ENCODE results near the gene TRMO. TPM values are rescaled to one million over a fixed set of nuclear protein-coding genes. Genes with fewer than 3 reads are reported as not detected.
"Not testable (repeated sequence)": the region's sequence is repeated elsewhere in the genome, so short reads cannot be mapped to it uniquely, and the experiment has no call there.

Gene TRMO, protein sequence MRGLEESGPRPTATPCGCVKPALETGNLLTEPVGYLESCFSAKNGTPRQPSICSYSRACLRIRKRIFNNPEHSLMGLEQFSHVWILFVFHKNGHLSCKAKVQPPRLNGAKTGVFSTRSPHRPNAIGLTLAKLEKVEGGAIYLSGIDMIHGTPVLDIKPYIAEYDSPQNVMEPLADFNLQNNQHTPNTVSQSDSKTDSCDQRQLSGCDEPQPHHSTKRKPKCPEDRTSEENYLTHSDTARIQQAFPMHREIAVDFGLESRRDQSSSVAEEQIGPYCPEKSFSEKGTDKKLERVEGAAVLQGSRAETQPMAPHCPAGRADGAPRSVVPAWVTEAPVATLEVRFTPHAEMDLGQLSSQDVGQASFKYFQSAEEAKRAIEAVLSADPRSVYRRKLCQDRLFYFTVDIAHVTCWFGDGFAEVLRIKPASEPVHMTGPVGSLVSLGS
- total RNA-seq = 6.0 TPM
- long read RNA-seq, transcript TRMO-203 (5 exons, 1,647 nt) = major isoform, 5 of 8 reads
- long read RNA-seq, partial matches to known transcripts = 0 of 8 reads
- long read RNA-seq, other reads (novel, unspliced or antisense) = 3 of 8 reads

DNA sequence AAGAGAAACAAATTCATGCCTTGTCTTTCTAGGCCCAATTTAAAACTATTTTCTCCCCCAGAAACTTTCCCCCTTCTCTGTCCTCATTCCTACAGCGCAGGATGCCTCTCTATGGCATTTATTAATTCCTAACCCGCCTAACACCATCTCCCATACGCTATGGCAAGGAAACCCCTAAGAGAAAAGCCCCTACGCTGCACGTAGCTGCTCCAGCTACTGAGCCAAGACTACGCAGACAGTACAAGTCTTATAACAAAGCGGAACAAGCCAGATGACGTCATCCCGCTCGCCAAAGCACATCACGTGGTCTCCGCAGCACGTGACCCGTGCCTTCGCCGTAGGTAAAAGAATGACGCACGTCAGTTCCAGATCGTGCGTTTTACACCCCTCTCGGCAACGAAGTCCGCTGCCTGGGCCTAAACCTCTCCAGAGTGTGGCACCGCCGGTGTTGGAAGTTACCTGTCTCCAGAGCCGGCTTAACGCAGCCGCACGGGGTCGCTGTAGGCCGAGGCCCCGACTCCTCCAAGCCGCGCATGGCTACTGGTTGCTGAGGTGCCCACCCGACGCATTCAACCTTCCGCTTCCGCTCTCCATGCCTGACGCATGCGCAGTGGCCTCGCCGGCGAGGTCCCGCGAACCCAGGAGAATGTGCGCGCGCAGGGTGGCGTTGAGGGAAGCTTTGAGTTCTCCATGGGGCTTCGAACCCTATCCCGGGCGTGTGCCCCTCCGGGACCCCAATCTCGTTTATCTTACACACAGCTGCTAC is at the start of gene TRMO:
TRMO (minus strand) TSS at position 542 of the 766 bp plus-strand sequence; CDS start at position 535, 7 bp downstream.
- ATAC-seq (peak; percentile 97), DNase-seq (peak; percentile 99)
- intact Hi-C loops (cut with micrococcal nuclease) = loop anchor here (5.0 to 10.0 kb wide), 2 partner anchors 113 to 340 kb away; no protein-coding TSS in a partner anchor

DNA sequence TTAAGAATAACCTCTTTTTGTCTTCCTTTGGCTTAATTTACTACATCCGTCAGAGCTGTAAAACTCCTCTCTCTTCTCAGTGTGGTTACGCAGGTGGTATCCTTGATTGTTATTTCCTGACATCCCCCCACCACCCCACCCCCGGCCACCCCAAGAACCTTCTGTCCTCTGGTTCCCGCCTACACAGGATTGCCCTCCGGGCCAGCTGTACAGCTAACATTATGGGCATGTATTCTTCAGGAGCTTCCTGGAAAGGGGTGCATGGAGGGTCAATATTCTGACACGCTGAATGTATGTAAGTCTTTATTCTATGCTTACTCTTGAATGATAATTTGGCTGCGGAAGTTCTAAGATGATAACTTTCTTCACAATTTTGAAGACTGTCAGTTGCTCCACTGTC is 47.9 kb upstream of the TRMO start:
- intact Hi-C loops (cut with micrococcal nuclease) = no loop called here
- DNase-seq = no peak
- ATAC-seq = no peak

DNA sequence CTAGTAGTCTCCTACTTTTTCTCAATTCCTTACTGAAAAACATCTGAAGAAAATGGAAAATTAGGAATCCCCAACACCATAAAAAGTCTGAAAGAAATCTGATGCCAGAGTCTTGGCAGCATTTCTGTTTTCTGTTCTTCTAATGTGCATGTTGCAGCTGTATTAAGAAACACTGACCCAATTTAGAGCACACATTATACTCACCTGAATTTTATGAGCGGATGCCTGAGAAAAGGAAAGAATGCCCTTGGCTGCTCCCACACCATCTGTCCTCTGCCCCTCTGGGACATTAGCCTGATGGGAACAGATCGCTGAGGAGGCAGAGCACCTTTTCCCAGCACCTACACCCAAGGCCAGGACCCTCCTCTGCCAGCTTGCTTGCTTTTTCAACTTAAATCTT is 46.7 kb upstream of the TRMO start:
- DNase-seq (no peak), ATAC-seq (no peak)
- intact Hi-C loops (cut with micrococcal nuclease) = no loop called here

DNA sequence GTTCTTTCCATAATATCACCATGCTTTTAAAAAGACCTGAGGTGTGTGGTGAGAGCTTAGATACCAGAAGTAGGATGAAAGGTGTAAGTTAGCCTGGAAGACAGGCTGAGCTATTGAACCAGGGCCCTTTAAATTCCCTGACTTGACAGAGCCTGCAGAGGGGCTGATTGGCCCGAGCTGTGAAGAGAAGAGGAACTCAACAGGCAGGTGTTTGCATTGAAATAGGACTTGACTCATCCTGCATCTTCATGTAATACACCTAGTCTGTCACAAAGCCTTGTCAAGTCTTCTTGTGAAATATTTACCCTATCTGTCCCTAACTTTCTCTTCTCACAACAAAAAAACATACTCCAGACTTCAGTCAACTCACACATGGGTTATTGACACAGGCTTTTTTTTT is 44.2 kb upstream of the TRMO start:
- intact Hi-C loops (cut with micrococcal nuclease) = no loop called here
- ATAC-seq = no peak
- no peak for DNase-seq

DNA sequence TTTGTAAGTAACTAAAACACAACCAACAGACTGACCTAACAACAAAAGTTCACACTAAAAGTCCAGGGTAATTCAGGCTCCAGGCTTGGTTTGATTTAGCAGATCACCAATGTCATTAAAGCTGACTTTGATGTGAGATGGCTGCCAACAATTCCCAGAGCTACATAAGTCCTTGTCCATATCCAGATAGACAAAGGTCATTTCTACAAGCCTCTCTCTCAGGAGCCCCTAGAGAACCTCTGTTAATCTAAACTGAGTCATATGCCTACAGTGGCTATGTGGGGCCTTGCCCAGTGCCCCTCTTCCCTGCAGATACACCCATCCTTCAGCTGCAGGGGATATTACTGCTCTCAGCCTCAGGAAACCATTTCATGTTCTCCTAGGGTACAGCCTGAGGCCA is 42.6 kb upstream of the TRMO start:
- intact Hi-C loops (cut with micrococcal nuclease) = no loop called here
- no peak for DNase-seq
- peak; percentile 75 for ATAC-seq

DNA sequence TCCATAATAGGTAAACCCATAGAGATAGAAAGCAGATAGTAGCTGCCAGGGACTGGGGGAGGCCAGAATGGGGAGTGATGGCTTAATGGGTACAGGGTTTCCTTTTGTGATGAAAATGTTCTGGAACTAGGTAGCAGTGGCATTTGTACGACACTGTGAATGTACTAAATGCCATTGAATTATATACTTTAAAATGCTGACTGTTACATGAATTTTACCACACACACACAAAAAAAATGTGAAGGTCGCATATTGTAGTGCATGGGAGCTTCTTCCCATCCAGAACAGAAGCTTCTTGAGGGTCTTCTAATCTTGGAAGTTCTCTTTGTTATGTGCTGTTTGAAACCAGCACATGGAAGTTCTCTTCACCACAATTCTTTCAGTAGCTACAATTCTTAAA is 40.9 kb upstream of the TRMO start:
- ATAC-seq (no peak), DNase-seq (no peak)
- intact Hi-C loops (cut with micrococcal nuclease) = no loop called here

DNA sequence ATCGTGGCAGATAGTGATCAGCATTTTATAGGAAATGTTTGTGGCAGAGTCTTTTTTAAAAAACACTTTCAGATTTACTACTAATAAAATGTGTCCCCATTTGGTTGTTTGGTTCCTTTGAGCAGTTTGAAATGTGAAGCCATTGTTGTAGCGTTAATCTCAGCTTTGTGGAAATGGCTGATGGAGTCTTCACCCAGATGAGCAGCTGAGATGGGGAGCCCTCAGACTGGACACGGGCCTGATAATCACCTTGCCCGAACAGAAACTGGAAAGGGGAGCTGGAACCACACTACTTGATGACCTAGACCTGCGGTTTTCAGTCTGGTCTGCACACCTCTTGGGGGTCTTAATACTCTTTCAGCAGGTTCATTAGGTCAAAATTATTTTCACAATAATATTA is 40.3 kb upstream of the TRMO start:
- DNase-seq (no peak), ATAC-seq (no peak)
- intact Hi-C loops (cut with micrococcal nuclease) = no loop called here

DNA sequence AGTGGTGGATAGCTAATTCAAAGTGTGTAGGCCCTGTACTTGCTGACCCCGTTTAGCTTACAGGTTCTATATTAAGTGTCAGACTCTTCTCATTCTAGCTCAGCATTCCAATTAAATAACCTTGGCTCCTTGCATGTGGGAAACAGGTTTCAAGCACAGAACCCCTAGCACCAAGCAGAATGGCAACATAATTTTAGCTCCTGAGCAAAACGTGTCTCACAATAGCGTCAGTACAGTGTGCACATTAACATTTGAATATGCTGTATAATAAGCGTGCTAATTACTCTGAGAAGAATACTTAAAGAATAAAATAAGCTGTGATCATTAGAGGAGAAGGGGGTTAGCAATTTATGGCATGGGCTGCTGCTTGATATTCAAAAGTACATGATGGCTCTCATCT is 39.8 kb upstream of the TRMO start:
- DNase-seq (no peak), ATAC-seq (peak; percentile 29)
- intact Hi-C loops (cut with micrococcal nuclease) = no loop called here

DNA sequence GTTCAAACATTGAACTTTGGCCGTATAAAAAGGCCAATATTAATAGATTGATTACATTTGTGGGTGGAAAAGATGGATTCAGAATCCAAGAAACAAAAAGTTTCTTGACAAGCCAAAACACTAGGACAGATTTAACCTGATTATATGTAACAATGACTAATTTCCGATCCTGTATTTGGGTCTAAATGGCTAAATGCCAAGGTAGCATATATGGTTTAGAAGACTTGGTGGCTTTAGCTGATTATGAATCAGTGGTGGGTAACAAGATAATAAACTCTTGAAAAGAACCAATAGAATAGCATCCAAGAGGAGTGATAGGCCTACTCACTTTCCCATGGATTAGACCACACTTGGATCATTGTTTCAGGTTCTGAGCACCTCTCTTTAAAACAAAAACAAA is 39.1 kb upstream of the TRMO start:
- no peak for ATAC-seq
- intact Hi-C loops (cut with micrococcal nuclease) = no loop called here
- no peak for DNase-seq

DNA sequence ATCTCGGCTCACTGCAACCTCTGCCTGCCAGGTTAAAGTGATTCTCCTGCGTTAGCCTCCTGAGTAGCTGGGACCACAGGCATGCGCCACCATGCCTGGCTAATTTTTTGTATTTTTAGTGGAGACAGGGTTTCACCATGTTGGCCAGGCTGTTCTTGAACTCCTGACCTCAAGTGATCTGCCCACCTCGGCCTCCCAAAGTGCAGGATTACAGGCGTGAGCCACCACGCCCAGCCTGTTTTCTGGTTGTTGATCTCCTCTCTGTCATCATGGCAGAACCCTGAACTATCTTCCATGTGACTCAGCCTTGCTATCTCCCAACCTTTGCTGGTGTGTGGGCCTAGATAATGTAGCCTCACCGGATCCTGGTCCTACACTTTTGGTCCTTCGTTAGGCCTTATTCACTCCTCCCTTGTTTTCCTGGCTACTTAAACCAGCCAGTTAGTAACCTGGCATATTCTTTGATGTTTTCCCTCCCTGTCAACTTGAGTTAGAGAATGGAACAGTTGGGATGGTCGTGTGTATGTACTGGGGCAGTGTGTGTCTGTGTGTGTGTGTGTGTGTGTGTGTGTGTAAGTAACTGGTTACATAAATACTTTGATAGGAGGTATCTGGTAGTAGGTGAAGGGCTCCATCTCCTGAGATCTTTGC is 38.5 kb upstream of the TRMO start:
- DNase-seq; ATAC-seq; intact Hi-C loops (cut with micrococcal nuclease): not testable (repeated sequence)

DNA sequence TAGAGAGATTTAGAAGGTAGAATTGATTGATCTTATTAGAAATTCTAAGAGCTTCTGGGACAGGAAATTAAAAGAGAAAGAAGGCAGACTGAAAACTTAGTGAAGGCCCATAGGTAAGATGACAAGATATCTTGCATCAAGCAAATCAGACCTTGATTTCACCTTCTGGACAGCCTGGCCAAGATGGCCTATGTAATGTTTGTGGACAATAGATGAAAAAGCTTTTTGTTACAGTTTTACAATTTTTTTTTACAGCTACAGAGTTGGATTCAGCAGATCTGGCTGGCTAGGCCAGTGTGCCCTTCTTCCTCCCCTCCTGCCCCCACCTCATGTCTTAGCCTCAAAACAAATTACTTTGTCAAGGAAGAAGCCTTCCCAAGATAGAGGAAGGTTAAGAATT is 37.3 kb upstream of the TRMO start:
- ATAC-seq = no peak
- no peak for DNase-seq
- intact Hi-C loops (cut with micrococcal nuclease) = no loop called here

DNA sequence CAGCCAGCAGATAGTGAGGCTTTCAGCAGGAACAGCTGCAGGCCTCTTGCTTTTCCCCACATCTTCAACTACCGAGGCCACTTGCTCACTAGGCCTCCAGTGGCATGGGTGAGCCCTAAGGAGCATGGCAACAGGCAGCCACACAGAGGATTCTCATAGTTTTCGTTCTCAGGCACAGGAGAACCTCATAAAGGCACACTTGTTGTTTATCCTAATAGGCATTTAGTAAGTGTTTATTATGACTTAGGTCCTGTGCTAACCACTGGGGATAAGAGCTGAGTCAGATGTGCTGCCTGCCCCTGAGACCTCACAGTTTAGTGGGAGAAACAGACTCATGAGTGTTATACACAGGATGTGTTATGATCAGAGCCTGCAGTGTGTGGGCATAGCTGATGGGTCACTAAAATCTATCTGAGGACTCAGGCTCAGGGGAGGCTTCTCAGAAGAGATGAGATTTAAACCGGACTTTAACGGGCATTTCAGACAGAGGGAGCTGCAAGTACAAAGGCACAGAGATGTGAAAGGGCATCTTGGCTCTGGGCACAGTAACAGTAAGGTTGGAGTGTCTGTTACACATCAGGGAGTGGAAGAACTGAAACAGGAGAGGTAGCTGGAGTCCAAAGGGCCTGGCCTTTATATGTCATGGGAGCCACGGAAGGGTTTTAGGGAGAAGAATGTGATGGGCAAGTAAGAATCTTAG is 36.7 kb upstream of the TRMO start:
- intact Hi-C loops (cut with micrococcal nuclease) = no loop called here
- no peak for DNase-seq
- no peak for ATAC-seq

DNA sequence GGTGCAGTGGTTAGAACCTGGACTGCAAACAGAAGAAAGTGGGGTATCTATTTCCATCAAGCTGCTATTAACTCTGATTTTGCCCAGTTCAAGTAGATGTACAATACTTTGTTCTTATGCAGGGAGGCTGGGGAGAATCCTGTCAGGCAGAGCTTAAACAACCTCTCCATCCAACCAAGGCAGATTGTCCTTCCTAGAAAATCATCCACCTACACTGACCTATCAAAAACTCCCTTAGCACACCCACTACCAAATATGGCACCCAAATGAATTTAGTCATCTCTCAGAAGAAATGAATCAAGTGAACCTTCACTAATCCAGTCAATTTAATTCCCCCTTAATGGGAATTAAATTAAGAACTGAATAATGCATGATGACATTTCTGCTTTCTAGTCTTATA is 34.0 kb upstream of the TRMO start:
- DNase-seq (no peak), ATAC-seq (no peak)
- intact Hi-C loops (cut with micrococcal nuclease) = no loop called here

DNA sequence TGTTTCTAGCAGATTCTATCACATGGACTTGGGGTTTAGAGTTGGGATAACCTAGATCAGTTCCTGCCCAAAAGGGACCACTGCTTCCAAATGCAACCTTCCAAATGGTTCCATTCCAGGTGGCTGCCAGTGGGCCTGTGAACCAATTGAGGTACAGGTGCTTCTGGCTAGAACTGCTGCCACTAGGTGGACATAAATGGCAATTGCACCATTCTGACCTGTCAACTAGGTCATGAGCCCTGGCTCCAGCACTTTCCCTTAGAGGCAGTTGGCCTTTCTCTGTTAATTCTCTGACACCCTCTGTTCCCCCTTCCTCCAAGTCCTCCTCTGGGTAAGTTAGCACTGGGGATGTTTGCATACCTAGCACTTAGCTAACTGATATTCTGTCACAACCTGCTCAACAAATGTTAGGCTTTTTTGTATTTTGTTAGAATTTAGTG is 32.3 kb upstream of the TRMO start:
- intact Hi-C loops (cut with micrococcal nuclease) = no loop called here
- ATAC-seq (peak; percentile 73), DNase-seq (no peak)

DNA sequence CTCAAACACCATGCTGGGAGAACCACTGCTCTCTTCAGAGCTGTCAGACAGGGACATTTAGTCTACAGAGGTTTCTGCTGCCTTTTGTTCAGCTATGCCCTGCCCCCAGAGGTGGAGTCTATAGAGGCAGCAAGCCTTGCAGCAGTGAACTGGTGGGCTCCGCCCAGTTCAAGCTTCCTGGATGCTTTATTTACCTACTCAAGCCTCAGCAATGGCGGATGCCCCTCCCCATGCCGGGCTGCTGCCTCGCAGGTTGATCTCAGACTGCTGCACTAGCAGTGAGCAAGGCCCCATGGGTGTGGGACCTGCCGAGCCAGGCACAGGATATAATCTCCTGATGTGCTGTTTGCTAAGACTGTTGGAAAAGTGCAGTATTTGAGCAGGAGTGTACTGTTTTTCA is 28.6 kb upstream of the TRMO start:
- DNase-seq; ATAC-seq; intact Hi-C loops (cut with micrococcal nuclease): not testable (repeated sequence)

DNA sequence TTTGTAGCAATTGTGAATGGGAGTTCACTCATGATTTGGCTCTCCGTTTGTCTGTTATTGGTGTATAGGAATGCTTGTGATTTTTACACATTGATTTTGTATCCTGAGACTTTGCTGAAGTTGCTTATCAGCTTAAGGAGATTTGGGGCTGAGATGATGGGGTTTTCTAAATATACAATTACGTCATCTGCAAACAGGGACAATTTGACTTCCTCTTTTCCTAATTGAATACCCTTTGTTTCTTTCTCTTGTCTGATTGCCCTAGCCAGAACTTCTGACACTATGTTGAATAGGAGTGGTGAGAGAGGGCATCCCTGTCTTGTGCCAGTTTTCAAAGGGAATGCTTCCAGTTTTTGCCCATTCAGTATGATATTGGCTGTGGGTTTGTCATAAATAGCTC is 24.8 kb upstream of the TRMO start:
- intact Hi-C loops (cut with micrococcal nuclease); DNase-seq; ATAC-seq: not testable (repeated sequence)

DNA sequence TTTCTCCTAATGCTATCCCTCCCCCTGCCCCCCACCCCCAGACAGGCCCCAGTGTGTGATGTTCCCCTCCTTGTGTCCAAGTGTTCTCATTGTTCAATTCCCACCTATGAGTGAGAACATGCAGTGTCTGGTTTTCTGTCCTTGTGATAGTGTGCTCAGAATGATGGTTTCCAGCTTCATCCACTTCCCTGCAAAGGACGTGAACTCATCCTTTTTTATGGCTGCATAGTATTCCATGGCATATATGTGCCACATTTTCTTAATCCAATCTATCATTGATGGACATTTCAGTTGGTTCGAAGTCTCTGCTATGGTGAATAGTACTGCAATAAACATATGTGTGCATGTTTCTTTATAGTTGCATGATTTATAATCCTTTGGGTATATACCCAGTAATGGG is 23.2 kb upstream of the TRMO start:
- ATAC-seq; intact Hi-C loops (cut with micrococcal nuclease): not testable (repeated sequence)

DNA sequence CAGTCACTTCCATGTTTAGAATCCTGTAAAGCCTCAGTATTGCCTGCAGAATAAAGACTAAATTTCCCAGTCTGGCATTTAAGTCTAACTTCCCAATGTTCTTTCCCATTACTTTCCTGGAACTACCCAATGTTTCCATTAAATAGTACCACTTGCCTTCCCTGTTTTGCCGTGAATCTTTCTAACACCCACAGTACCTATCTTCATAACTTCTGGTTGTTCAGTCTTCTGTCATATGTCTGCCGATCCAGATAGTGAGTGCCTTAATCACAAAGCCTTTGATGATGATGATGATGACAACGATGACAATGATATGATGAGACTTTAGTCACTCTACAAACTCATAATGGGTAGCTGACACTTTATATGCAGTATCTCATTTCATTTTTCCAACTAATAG is 22.3 kb upstream of the TRMO start:
- intact Hi-C loops (cut with micrococcal nuclease) = no loop called here
- DNase-seq (no peak), ATAC-seq (no peak)

More for the DNA sequence above, 23.2 kb upstream of the TRMO start:
- not testable (repeated sequence) for DNase-seq

DNA sequence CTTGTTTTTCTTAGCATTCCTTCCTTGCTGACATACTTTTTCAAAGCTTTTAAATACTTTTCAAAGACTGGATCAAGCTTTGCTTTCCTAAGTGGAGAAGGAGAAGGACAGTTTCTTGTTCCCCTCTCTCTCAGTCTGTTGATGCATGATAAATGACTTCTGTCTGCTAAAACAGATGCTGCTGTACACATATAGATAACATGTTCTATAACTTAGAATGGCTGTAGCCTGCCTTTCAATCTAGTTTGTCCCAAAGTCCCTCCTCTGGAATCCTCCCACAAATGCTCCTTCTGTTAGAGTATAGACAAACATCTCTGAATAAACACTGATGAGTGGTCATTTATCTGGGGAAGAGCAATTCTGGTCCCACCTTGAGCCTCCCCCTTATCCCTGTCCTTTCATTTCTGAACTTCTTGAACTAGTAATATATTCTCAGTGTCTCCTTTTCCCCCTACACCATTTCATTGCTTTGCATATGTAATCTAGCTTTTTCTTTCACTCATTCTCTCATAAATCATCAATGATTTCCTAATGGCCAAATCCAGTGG is 21.1 kb upstream of the TRMO start:
- intact Hi-C loops (cut with micrococcal nuclease) = no loop called here
- ATAC-seq = no peak

More for the DNA sequence above, 21.1 kb upstream of the TRMO start:
- no peak for DNase-seq
